Germinal center (tissue), 1 donor: ENCODE data around the gene CYFIP1.

Source experiments
- DNase-seq: peaks from one replicate; pipeline ENCODE4 v3.0.0; 2012; ENCODE audit warnings: mixed read lengths, low spot score

Gene CYFIP1

GRCh38 chr15:22967084-22967770 lies 12.9 kb downstream of the CYFIP1 start:
- no peak for DNase-seq

- no peak for DNase-seq
These were observed 13.7 kb downstream of the CYFIP1 start for GRCh38 chr15:22966321-22967083.

- DNase-seq: no peak
These were observed 16.5 kb downstream of the CYFIP1 start for GRCh38 chr15:22963641-22964040.

- DNase-seq: no peak
These were observed 17.6 kb downstream of the CYFIP1 start for GRCh38 chr15:22962611-22963010.

- DNase-seq: no peak
These were observed 18.4 kb downstream of the CYFIP1 start for GRCh38 chr15:22961762-22962161.

GRCh38 chr15:22960556-22960955 lies 19.6 kb downstream of the CYFIP1 start:
- no peak for DNase-seq

GRCh38 chr15:22960126-22960525 lies 20.0 kb downstream of the CYFIP1 start:
- no peak for DNase-seq

- no peak for DNase-seq
These were observed 20.7 kb downstream of the CYFIP1 start for GRCh38 chr15:22959321-22960101.

- no peak for DNase-seq
These were observed 21.5 kb downstream of the CYFIP1 start for GRCh38 chr15:22958487-22959280.

- DNase-seq: no peak
These were observed 23.2 kb downstream of the CYFIP1 start for GRCh38 chr15:22956978-22957260.

GRCh38 chr15:22956257-22956977 lies 23.8 kb downstream of the CYFIP1 start:
- DNase-seq: no peak

GRCh38 chr15:22955544-22956119 lies 24.5 kb downstream of the CYFIP1 start:
- DNase-seq: no peak

- no peak for DNase-seq
These were observed 25.2 kb downstream of the CYFIP1 start for GRCh38 chr15:22954798-22955543.

GRCh38 chr15:22954326-22954725 lies 25.8 kb downstream of the CYFIP1 start:
- no peak for DNase-seq

GRCh38 chr15:22952796-22953579 lies 27.2 kb downstream of the CYFIP1 start:
- no peak for DNase-seq

GRCh38 chr15:22951381-22952280 lies 28.5 kb downstream of the CYFIP1 start:
- DNase-seq: no peak

- no peak for DNase-seq
These were observed 29.2 kb downstream of the CYFIP1 start for GRCh38 chr15:22951031-22951380.

GRCh38 chr15:22950256-22950990 lies 29.7 kb downstream of the CYFIP1 start:
- no peak for DNase-seq
